NCI-H2171 treated with DMSO at 0.1 percent for 48 hours (cell line): ENCODE data around the gene NAGK.
"Not testable (repeated sequence)": the region's sequence is repeated elsewhere in the genome, so short reads cannot be mapped to it uniquely, and the experiment has no call there.

Experiments used
- DNase-seq: peaks from one replicate; lab custom pipeline; 2025; lab: John Stamatoyannopoulos, UW

The NAGK gene

GRCh38 chr2:71068218-71069035, at the start of gene NAGK:
Gene NAGK (plus strand): TSS chr2:71068648. CDS start chr2:71068684, 36 bp downstream.
- DNase-seq, result peak; percentile 96

GRCh38 chr2:71019989-71020388, 48.5 kb upstream of the NAGK start:
- not testable (repeated sequence) for DNase-seq

- not testable (repeated sequence) for DNase-seq
Measured at GRCh38 chr2:71021394-71021793, 47.1 kb upstream of the NAGK start.

- DNase-seq, result not testable (repeated sequence)
Measured at GRCh38 chr2:71023553-71024243, 44.8 kb upstream of the NAGK start.

GRCh38 chr2:71036296-71036695, 32.2 kb upstream of the NAGK start:
- not testable (repeated sequence) for DNase-seq

GRCh38 chr2:71042287-71042686, 26.2 kb upstream of the NAGK start:
- no peak for DNase-seq

- no peak for DNase-seq
Measured at GRCh38 chr2:71043531-71044407, 24.7 kb upstream of the NAGK start.

- no peak for DNase-seq
Measured at GRCh38 chr2:71045151-71045550, 23.3 kb upstream of the NAGK start.

- no peak for DNase-seq
Measured at GRCh38 chr2:71045865-71046548, 22.4 kb upstream of the NAGK start.

GRCh38 chr2:71048096-71048495, 20.4 kb upstream of the NAGK start:
- DNase-seq, result no peak

- DNase-seq, result not testable (repeated sequence)
Measured at GRCh38 chr2:71049704-71050360, 18.6 kb upstream of the NAGK start.

- not testable (repeated sequence) for DNase-seq
Measured at GRCh38 chr2:71055206-71055740, 13.2 kb upstream of the NAGK start.

GRCh38 chr2:71060211-71060610, 8.2 kb upstream of the NAGK start:
- DNase-seq, result no peak

- DNase-seq, result no peak
Measured at GRCh38 chr2:71060871-71061270, 7.6 kb upstream of the NAGK start.

GRCh38 chr2:71063216-71063615, 5.2 kb upstream of the NAGK start:
- DNase-seq, result no peak

GRCh38 chr2:71064110-71064611, 4.3 kb upstream of the NAGK start:
- no peak for DNase-seq

- no peak for DNase-seq
Measured at GRCh38 chr2:71064754-71065621, 3.5 kb upstream of the NAGK start.

- no peak for DNase-seq
Measured at GRCh38 chr2:71066856-71067255, 1.6 kb upstream of the NAGK start.

GRCh38 chr2:71067567-71068217, 756 bp upstream of the NAGK start:
- no peak for DNase-seq
